Gastrocnemius medialis (tissue), 4 donors: ENCODE data around the gene MBNL2.

ENCODE experiments used
- CTCF ChIP-seq, 5 experiments: fragments of 450-650 bp in 3 of 5; fragments of 200-600 bp in 2 of 5; sonication (generic) in 2 of 5; IDR thresholded peaks in 4 of 5; conservative IDR thresholded peaks in 1 of 5; 1 replicate in 4 of 5; 2 replicates in 1 of 5; pipeline ENCODE4 v1.5.1; 2016 to 2019; ENCODE audit warnings: antibody characterized with exemption in 5 of 5, mild to moderate bottlenecking in 3 of 5, moderate library complexity in 3 of 5
- POLR2A ChIP-seq, 2 donors: fragments of 450-650 bp; IDR thresholded peaks; one replicate each; pipeline ENCODE4 v1.6.1; 2017; ENCODE audit warnings: antibody characterized with exemption in 2 of 2, mild to moderate bottlenecking in 2 of 2, moderate library complexity in 2 of 2

- no peak for TF ChIP-seq POLR2A (IDR thresholded peaks at IDR 0.05)
- TF ChIP-seq CTCF (IDR thresholded peaks at IDR 0.05 in 4 of 5, conservative IDR thresholded peaks at IDR 0.05 in 1 of 5): no peak
Measured at GRCh38 chr13:97261254-97262005, 39.3 kb downstream of the MBNL2 start.
